Heart right ventricle (tissue), 16 donors: ENCODE measurements around the gene CUBN. TPM values are rescaled to one million over a fixed set of nuclear protein-coding genes. Genes with fewer than 3 reads are reported as not detected.

Experiments used
- ATAC-seq, 8 donors: fragments of 200-7000 bp; cut with Tn5 transposase; one replicate each; pipeline ENCODE4 v1.9.1; 2020; ENCODE audit warnings: mild to moderate bottlenecking in 8 of 8, moderate library complexity in 8 of 8, moderate number of reproducible peaks in 1 of 8
- DNase-seq, 2 donors: peaks; one replicate each; pipeline ENCODE4 v3.0.0-alpha.2; 2020
- H3K27ac ChIP-seq, 10 donors: fragments of 200-600 bp; sonication (generic) in 2 of 10; one replicate each; pipeline versions ENCODE4 v1.5.0 to v1.8.0; 2020 to 2022; ENCODE audit warnings: mild to moderate bottlenecking in 3 of 10
- H3K27me3 ChIP-seq, 7 donors: fragments of 200-600 bp; one replicate each; pipeline ENCODE4 v1.8.0; 2021 to 2022; ENCODE audit warnings: mild to moderate bottlenecking in 2 of 7
- H3K36me3 ChIP-seq, 9 donors: fragments of 200-600 bp; sonication (generic) in 1 of 9; one replicate each; pipeline versions ENCODE4 v1.5.0 to v1.8.0; 2020 to 2022; ENCODE audit warnings: mild to moderate bottlenecking in 2 of 9
- H3K4me1 ChIP-seq, 9 donors: fragments of 200-600 bp; sonication (generic) in 1 of 9; one replicate each; pipeline versions ENCODE4 v1.5.0 to v1.8.0; 2020 to 2022; ENCODE audit warnings: mild to moderate bottlenecking in 4 of 9
- H3K4me3 ChIP-seq, 10 donors: fragments of 200-600 bp; sonication (generic) in 2 of 10; one replicate each; pipeline versions ENCODE4 v1.5.0 to v1.8.0; 2020 to 2022; ENCODE audit warnings: mild to moderate bottlenecking in 7 of 10, moderate library complexity in 2 of 10
- H3K9me3 ChIP-seq, 11 donors: fragments of 200-600 bp in 10 of 11; sonication (generic) in 2 of 11; one replicate each; pipeline versions ENCODE4 v1.5.0 to v1.8.0; 2013 to 2022; ENCODE audit warnings: mild to moderate bottlenecking in 2 of 11, control low read depth in 1 of 11, moderate library complexity in 1 of 11
- CTCF ChIP-seq, 9 donors: fragments of 200-600 bp; sonication (generic) in 2 of 9; IDR thresholded peaks; one replicate each; pipeline versions ENCODE4 v1.5.0 to v1.8.0; 2021 to 2022; ENCODE audit warnings: antibody characterized with exemption in 9 of 9, mild to moderate bottlenecking in 5 of 9, moderate library complexity in 1 of 9
- WGBS, 2 donors: extraction: QIAGEN DNeasy Blood & Tissue Kit; methylation state at CpG; one replicate each; pipeline ENCODE4 v1.1.7; 2013; ENCODE audit warnings: inconsistent platforms in 1 of 2; 5-methylcytosine and 5-hydroxymethylcytosine counted together
- intact Hi-C, 10 donors: fragments of 100-400 bp; cut with DNase I; formaldehyde crosslinking; loops; one replicate each; pipeline versions ENCODE4 v1.11.1 to v1.14.2; 2022
- polyA plus RNA-seq, 2 donors: library from polyadenylated mRNA; stranded (reverse); fragments of 200-250 nt; gene quantifications; one replicate each; pipeline ENCODE4 v1.2.3, GENCODE V29; 2013
- total RNA-seq, 10 donors: library from RNA; stranded (reverse); fragmentation: NEBNext Ultra II Directional in 3 of 10; extraction: Animal tissue kit (Norgen Biotek cat#: 25700) in 3 of 10; gene quantifications; one replicate each; pipeline versions ENCODE4 v1.2.1 to v1.2.4, GENCODE V29; 2021 to 2023
- donor health status: Arrhythmogenic right ventricular cardiomyopathy.
- donor health status: ischemic (EF 13 %, LVEDD 7.1; RV severe dilation, severe dysfunction).
- donor health status: healthy with polysubstance abuse.
- donor health status: DM: no; HTN: yes; CAD: no.
- donor health status: DM: no; HTN: no; CAD: no.
- donor health status: ischemic (EF 25% LVEDD 6.9; RV normal size, moderate dysfunction).
- donor health status: ischemic (EF 25% LVEDD 5.7; RV mildly dilated, moderate dysfunction).
- donor health status: healthy.
- donor health status: DM: yes; HTN: yes; CAD: no.
- donor health status: Ischemic cardiomyopathy.
- donor health status: ischemic (EF 35%, LVEDD 5.7; RV mildly dilated, moderate dysfunction).
- donor health status: nonischemic (EF 11% LVEDD 7.7; RV severe dilation, severe dysfunction).
- donor health status: DM: yes; HTN: yes; CAD: no.
- donor health status: PGD.
- donor health status: ischemic (EF 29% LVEDD 5.4; RV normal size, mild dysfunction).
- donor health status: nonischemic (EF 23%, LVEDD 6.1; RV moderate dilation, normal function).

Gene CUBN
- total and polyA plus RNA-seq, 12 donors = 0.13 to 1.2 (median 0.42) TPM

- Histone ChIP-seq H3K4me3 (no peak overlapping the region), H3K4me1 (peaks cover 0 to 25% (median 5%) of the 10 kb centered on the region in 9 donors), H3K27me3 (no peaks in the 10 kb centered on the region), H3K36me3 (peaks cover 0 to 8% (median 0%) of the 10 kb centered on the region in 9 donors), H3K9me3 (no peaks in the 10 kb centered on the region), H3K27ac (peak overlapping the region in 6 of 10 donors; percentile 20 to 80 (median 60))
- ATAC-seq (peak; percentile 83 to 98 (median 94)), DNase-seq (peak; percentile 51 to 66)
- WGBS, 2 donors = 37 to 65% methylated on average over 8 of the region's 8 CpGs
- intact Hi-C loops = no loop called here
- no peak for TF ChIP-seq CTCF (IDR thresholded peaks at IDR 0.05)
Observed at GRCh38 chr10:16792675-16793074, 336.9 kb downstream of the CUBN start.

- ATAC-seq = peak in 2 of 8 donors; percentile 31 to 40
- no peak overlapping the region for H3K4me3 ChIP-seq
- intact Hi-C loops = no loop called here
Observed at GRCh38 chr10:16789765-16790164, 339.8 kb downstream of the CUBN start.

GRCh38 chr10:16789261-16789660 lies 340.4 kb downstream of the CUBN start:
- H3K9me3 ChIP-seq = no peaks in the 10 kb centered on the region
- WGBS, 2 donors = 43 to 47% methylated on average over 7 of the region's 7 CpGs
- ATAC-seq (no peak), DNase-seq (no peak)
- H3K4me1 ChIP-seq = peaks cover 0 to 25% (median 5%) of the 10 kb centered on the region in 9 donors
- no peak overlapping the region for H3K4me3 ChIP-seq
- H3K27ac ChIP-seq = no peak overlapping the region
- H3K27me3 ChIP-seq = no peaks in the 10 kb centered on the region
- intact Hi-C loops = no loop called here
- peaks cover 0 to 8% (median 0%) of the 10 kb centered on the region in 9 donors for H3K36me3 ChIP-seq
- TF ChIP-seq CTCF (IDR thresholded peaks at IDR 0.05) = no peak

More at GRCh38 chr10:16789765-16790164, 339.8 kb downstream of the CUBN start:
- DNase-seq = no peak
- Histone ChIP-seq H3K9me3 (no peaks in the 10 kb centered on the region), H3K4me1 (peaks cover 0 to 25% (median 5%) of the 10 kb centered on the region in 9 donors), H3K27ac (no peak overlapping the region), H3K36me3 (peaks cover 0 to 8% (median 0%) of the 10 kb centered on the region in 9 donors), H3K27me3 (no peaks in the 10 kb centered on the region)
- WGBS, 2 donors = 31 to 54% methylated on average over 4 of the region's 4 CpGs
- TF ChIP-seq CTCF (IDR thresholded peaks at IDR 0.05) = no peak

GRCh38 chr10:16788778-16789177 lies 340.8 kb downstream of the CUBN start:
- Histone ChIP-seq H3K36me3 (peaks cover 0 to 5% (median 0%) of the 10 kb centered on the region in 9 donors), H3K27me3 (no peaks in the 10 kb centered on the region), H3K4me3 (no peak overlapping the region), H3K27ac (no peak overlapping the region), H3K9me3 (no peaks in the 10 kb centered on the region), H3K4me1 (peaks cover 0 to 25% (median 5%) of the 10 kb centered on the region in 9 donors)
- ATAC-seq = no peak
- no peak for TF ChIP-seq CTCF (IDR thresholded peaks at IDR 0.05)
- no peak for DNase-seq
- intact Hi-C loops = no loop called here
- WGBS, 2 donors = 83% methylated on average over 3 of the region's 3 CpGs
